GM20000 (cell line): ENCODE measurements around the gene BICDL2.
"Not testable (repeated sequence)": the region's sequence is repeated elsewhere in the genome, so short reads cannot be mapped to it uniquely, and the experiment has no call there.

Source experiments
- DNase-seq: peaks from one replicate; pipeline ENCODE4 v3.0.0; 2012; ENCODE audit warnings: low spot score
- TF ChIP-seq, protein P1 (sequence below): IDR thresholded peaks from 2 replicates; pipeline ENCODE4 v1.5.1; 2012; ENCODE audit warnings: mild to moderate bottlenecking, control low read depth; ENCODE audit errors: extremely low read depth, missing control alignments

Gene BICDL2

GRCh38 chr16:3036726-3037315 is at the start of gene BICDL2:
BICDL2 (minus strand) TSS chr16:3036944; CDS start chr16:3035496, 1,448 bp downstream.
- no peak for DNase-seq
- TF ChIP-seq, protein P1, sequence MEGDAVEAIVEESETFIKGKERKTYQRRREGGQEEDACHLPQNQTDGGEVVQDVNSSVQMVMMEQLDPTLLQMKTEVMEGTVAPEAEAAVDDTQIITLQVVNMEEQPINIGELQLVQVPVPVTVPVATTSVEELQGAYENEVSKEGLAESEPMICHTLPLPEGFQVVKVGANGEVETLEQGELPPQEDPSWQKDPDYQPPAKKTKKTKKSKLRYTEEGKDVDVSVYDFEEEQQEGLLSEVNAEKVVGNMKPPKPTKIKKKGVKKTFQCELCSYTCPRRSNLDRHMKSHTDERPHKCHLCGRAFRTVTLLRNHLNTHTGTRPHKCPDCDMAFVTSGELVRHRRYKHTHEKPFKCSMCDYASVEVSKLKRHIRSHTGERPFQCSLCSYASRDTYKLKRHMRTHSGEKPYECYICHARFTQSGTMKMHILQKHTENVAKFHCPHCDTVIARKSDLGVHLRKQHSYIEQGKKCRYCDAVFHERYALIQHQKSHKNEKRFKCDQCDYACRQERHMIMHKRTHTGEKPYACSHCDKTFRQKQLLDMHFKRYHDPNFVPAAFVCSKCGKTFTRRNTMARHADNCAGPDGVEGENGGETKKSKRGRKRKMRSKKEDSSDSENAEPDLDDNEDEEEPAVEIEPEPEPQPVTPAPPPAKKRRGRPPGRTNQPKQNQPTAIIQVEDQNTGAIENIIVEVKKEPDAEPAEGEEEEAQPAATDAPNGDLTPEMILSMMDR, result no peak

DNA sequence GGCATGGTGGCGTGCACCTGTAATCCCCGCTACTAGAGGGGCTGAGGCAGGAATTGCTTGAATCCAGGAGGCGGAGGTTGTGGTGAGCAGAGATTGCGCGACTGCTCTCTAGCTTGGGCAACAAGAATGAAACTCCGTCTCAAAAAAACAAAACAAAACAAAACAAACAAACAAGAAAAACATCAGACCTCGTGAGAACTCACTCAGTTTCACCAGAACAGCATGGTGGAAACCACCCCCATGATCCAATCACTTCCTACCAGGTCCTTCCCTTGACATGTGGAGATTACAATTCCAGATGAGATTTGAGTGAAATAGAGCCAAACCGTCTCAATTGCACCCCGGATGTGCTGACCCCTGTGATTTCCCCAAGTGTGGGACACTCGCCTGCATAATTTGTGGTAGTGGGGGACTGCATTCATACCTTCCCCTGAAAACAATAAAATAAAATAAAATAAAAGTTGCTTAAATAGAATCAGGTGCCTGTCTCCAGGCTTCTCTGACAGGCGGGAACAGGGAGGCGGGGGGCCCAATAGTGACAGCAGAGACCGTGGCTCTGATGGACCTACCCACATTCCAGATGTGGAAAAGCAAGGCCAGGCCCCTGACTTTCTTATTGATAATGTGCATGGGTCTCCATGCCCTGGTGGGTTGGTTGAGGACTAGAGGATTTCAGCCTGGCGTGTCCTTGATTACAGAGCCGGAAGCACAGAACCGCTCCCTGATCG is 49.3 kb upstream of the BICDL2 start:
- TF ChIP-seq, protein P1, result no peak
- DNase-seq, result no peak

- DNase-seq, result no peak
- TF ChIP-seq, protein P1, result no peak
These were observed 48.4 kb upstream of the BICDL2 start for GRCh38 chr16:3084969-3085670.

DNA sequence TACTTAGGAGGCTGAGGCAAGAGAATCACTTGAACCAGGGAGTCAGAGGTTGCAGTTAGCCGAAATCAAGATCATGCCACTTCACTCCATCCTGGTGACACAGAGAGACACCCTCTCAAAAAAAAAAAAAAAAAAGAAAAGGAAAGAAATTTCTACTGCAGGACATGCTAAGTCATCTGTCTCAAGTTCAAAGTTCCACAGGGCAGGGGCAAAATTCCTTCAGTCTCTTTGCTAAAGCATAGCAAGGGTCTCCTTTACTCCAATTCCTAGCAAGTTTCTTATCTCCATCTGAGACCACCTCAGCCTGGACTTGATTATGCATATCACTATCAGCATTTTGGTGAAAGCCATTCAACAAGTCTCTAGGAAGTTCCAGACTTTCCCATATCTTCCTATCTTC is 47.7 kb upstream of the BICDL2 start:
- DNase-seq, result no peak
- TF ChIP-seq, protein P1, result no peak

GRCh38 chr16:3083408-3083807 is 46.7 kb upstream of the BICDL2 start:
- DNase-seq, result not testable (repeated sequence)

GRCh38 chr16:3081957-3082356 is 45.2 kb upstream of the BICDL2 start:
- not testable (repeated sequence) for DNase-seq

DNA sequence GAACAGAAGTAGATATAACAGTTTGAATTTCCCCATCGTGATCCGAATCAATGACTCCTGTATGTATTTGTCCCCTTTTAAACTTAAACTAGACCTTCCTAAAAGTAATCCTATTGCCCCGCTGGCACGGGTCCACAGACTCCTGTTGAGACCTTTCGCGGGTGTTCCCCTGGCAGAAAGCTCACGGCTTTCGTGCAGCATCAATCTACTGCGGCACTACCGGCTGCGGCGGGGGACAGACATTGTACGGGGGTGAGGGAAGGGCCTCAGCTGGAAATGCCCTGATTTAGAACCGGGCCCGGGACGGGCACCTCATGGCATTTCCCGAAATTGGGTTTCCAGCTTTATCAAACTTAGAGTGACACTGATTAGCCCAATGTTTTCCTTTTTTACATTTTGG is 43.3 kb upstream of the BICDL2 start:
- DNase-seq, result no peak
- TF ChIP-seq, protein P1, result no peak

DNA sequence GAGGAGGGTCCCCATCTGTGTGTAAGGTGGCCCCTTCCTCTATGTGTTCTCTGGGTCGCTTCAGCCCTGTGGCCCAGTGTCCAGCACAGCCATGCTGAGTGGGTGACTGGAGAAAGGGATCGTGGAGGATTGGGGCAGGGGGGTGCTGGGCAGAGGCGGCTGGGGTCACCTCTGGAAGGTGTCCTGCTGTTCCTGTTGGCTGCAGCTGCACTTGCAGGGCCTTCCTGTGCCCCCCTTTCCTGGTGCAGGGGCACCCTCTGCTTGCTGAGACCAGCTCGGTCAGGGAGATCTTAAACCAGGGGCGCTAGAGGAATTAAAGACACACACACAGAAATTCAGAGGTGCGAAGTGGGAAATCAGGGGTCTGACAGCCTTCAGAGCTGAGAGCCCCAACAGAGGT is 39.8 kb upstream of the BICDL2 start:
- TF ChIP-seq, protein P1, result no peak
- no peak for DNase-seq

GRCh38 chr16:3075946-3076345 is 39.2 kb upstream of the BICDL2 start:
- not testable (repeated sequence) for DNase-seq
